Muscle layer of duodenum (tissue), 2 donors: ENCODE measurements around the gene SCIMP.
"Not testable (repeated sequence)": the region's sequence is repeated elsewhere in the genome, so short reads cannot be mapped to it uniquely, and the experiment has no call there.

Source experiments
- H3K27ac ChIP-seq: one replicate; pipeline ENCODE4 v1.7.0; 2013; ENCODE audit warnings: mild to moderate bottlenecking, low read length
- H3K27me3 ChIP-seq: one replicate; pipeline ENCODE4 v1.7.0; 2013; ENCODE audit warnings: low read depth, mild to moderate bottlenecking, control low read depth, low read length
- H3K36me3 ChIP-seq, 2 donors: one replicate each; pipeline ENCODE4 v1.7.0; 2013; ENCODE audit warnings: low read length in 2 of 2, control low read depth in 1 of 2, mild to moderate bottlenecking in 1 of 2; ENCODE audit not compliant: insufficient read depth in 2 of 2, control insufficient read depth in 1 of 2
- H3K4me1 ChIP-seq, 2 donors: one replicate each; pipeline ENCODE4 v1.7.0; 2013; ENCODE audit warnings: low read length in 2 of 2, mild to moderate bottlenecking in 2 of 2, control low read depth in 1 of 2, moderate library complexity in 1 of 2; ENCODE audit not compliant: insufficient read depth in 2 of 2, control insufficient read depth in 1 of 2
- H3K4me3 ChIP-seq, 2 donors: one replicate each; pipeline ENCODE4 v1.7.0; 2013; ENCODE audit warnings: low read length in 2 of 2, low read depth in 1 of 2, mild to moderate bottlenecking in 1 of 2
- H3K9me3 ChIP-seq, 2 donors: one replicate each; pipeline ENCODE4 v1.7.0; 2013; ENCODE audit warnings: low read length in 2 of 2, control low read depth in 1 of 2, mild to moderate bottlenecking in 1 of 2; ENCODE audit not compliant: control insufficient read depth in 1 of 2
- donor health status: healthy.

SCIMP gene

DNA sequence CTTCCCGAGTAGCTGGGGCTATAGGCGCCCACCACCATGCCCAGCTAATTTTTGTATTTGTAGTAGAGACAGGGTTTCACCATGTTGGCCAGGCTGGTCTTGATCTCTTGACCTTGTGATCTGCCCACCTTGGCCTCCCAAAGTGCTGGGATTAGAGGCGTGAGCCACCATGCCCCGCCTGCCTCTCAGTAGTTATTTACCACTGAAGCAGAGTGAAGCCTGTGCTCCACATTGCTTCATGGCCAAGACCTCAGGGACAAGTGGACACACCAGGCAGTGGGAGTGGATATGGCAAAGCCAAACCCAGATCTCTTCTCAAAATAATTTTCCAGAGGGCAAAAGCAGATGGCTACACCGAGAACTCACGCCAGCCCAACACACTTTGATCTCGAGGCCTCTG, 1.2 kb downstream of the SCIMP start:
- H3K4me1 ChIP-seq, H3K9me3 ChIP-seq, H3K36me3 ChIP-seq, H3K27me3 ChIP-seq, H3K4me3 ChIP-seq, H3K27ac ChIP-seq: not testable (repeated sequence)

DNA sequence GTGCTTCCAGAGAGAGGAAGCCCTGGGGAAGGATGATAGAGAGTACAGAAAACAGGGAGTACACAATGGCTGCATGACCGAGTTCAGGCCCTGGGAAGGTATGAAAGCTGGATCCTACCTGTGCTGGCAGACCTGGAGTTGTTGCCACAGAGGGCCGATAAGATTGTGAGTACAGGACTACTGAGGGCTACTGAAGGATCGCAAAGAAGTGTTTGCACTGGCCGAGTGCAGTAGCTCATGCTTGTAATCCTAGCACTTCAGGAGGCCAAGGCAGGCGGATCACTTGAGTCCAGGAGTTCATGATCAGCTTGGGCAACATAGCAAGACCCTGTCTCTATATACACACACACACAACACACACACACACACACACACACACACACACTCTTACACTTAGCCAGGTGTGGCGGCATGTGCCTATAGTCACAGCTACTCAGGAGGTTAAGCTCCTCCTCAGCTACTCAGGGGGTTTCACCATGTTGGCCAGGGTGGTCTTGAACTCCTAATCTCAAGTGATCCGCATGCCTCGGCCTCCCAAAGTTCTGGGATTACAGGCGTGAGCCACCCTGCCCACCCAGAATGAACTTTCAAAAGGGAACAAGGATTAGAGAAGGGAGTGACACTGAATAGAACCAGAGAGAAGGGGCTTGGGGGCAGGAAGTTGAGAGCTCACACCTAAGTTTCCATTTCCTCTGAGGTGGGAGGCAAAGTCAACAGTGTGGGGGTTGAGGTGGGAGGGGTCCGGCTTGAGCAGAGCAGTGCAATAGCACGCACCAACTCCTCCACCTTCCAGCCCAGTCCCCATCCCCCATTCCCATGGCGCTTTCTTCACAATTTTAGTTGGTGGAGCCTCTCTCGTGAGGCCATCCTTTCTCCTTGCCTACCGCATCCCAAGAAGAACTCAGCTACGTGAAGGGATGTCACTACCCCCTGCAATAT, 7.5 kb downstream of the SCIMP start:
- Histone ChIP-seq H3K9me3 (no peaks in the 10 kb centered on the region), H3K27me3 (no peaks in the 10 kb centered on the region), H3K4me1 (no peaks in the 10 kb centered on the region), H3K4me3 (no peak overlapping the region), H3K36me3 (peaks cover 0 to 13% of the 10 kb centered on the region in 2 donors), H3K27ac (no peak overlapping the region)

DNA sequence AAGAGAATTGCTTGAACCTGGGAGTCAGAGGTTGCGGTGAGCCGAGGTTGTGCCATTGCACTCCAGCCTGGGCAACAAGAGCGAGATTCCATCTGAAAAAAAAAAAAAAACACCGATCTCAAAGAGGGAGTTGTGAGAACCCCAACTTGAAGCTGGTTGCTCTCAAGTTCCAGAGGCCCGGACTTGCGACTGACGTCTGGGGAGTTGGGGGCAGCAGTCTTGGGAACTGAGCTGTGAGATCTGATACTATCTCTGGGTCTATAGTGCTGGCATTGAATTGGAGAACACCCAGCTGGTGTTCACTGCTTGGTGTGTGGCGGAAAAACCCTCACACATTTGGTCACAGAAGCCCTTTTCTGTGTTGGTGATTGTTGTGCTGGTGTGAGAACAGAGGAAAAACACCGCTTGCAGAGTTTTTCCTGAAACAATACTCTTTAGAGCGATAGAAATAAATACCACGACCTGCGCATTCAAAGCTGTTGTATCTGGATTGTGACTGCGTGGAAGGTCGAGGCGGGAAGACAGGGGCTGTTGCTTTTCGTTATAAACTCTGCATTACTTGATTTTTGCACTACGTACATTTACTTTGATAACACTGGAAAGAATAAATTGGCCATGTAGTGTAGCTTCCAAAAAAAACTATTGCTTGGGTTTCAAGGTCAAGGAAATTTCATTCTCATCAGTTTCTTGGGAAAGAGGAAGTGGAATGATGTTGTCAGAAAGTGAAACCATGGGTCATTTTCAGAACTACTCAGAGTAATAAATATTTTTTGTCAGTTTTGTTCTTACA, 8.8 kb downstream of the SCIMP start:
- peaks cover 0 to 13% of the 10 kb centered on the region in 2 donors for H3K36me3 ChIP-seq
- H3K9me3 ChIP-seq = no peaks in the 10 kb centered on the region
- peaks cover 0 to 3% of the 10 kb centered on the region in 2 donors for H3K4me1 ChIP-seq
- H3K27ac ChIP-seq = no peak overlapping the region
- H3K4me3 ChIP-seq = no peak overlapping the region
- no peaks in the 10 kb centered on the region for H3K27me3 ChIP-seq

DNA sequence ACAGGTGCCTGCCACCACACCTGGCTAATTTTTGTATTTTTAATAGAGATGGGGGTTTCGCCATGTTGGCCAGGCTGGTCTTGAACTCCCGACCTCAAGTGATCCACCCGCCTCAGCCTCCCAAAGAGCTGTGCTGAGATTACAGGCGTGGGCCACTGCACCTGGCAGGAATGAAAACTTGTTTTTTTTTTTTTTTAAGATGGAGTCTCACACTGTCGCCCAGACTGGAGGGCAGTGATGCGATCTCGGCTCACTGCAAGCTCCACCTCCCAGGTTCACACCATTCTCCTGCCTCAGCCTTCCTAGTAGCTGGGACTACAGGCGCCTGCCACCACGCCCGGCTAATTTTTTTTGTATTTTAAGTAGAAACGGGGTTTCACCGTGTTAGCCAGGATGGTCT, 12.7 kb downstream of the SCIMP start:
- H3K36me3 ChIP-seq = peaks cover 0 to 13% of the 10 kb centered on the region in 2 donors
- not testable (repeated sequence) for H3K4me3 ChIP-seq, H3K27ac ChIP-seq, H3K4me1 ChIP-seq, H3K9me3 ChIP-seq, H3K27me3 ChIP-seq

DNA sequence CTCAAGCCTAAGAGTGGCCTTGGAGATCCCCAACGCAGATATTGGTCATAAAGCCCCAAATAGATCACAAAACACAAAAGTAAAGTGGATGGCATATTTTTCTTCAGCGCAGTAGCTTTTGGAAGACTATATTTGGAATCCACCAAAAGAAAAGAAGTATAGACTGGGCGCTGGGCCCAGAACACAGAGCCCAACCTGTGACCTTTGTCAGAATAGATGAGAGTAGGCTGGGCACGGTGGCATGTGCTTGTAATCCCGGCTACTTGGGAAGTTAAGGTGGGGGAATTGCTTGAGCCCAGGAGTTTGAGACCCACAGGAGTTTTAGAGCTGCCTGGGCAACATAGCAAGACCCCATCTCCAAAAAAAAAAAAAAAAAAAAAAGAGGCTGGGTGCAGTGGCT, 14.6 kb downstream of the SCIMP start:
- Histone ChIP-seq H3K36me3 (peaks cover 0 to 21% of the 10 kb centered on the region in 2 donors), H3K27ac (no peak overlapping the region), H3K4me3 (no peak overlapping the region), H3K27me3 (no peaks in the 10 kb centered on the region), H3K4me1 (peaks cover 3% of the 10 kb centered on the region in 2 donors), H3K9me3 (no peaks in the 10 kb centered on the region)

DNA sequence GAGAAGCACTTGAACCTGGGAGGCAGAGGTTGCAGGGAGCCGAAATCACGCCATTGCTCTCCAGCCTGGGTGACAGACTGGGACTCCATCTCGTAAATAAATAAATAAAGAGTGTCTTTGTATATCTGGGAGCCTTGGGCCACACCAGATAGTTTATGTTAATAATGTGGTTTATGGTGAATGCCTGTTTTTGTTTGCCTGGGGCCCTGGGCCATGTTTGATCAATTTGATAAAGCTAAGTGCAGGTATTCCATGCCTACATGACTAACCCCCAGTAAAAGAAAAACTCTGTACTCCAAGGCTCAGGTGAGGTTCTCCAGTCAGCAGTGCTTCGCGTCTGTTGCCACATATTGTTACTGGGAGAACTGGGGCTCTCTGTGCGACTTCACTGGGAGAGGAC, 15.1 kb downstream of the SCIMP start:
- no peak overlapping the region for H3K4me3 ChIP-seq
- H3K27me3 ChIP-seq = no peaks in the 10 kb centered on the region
- no peaks in the 10 kb centered on the region for H3K9me3 ChIP-seq
- H3K4me1 ChIP-seq = peaks cover 3% of the 10 kb centered on the region in 2 donors
- H3K27ac ChIP-seq = no peak overlapping the region
- peaks cover 0 to 22% of the 10 kb centered on the region in 2 donors for H3K36me3 ChIP-seq

DNA sequence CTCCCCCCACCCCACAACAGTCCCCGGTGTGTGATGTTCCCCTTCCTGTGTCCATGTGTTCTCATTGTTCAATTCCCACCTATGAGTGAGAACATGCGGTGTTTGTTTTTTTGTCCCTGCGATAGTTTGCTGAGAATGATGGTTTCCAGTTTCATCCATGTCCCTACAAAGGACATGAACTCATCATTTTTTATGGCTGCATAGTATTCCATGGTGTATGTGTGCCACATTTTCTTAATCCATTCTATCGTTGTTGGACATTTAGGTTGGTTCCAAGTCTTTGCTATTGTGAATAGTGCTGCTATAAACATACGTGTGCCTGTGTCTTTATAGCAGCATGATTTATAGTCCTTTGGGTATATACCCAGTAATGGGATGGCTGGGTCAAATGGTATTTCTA, 17.1 kb downstream of the SCIMP start:
- H3K9me3 ChIP-seq, H3K4me3 ChIP-seq, H3K27ac ChIP-seq, H3K27me3 ChIP-seq, H3K36me3 ChIP-seq, H3K4me1 ChIP-seq: not testable (repeated sequence)

DNA sequence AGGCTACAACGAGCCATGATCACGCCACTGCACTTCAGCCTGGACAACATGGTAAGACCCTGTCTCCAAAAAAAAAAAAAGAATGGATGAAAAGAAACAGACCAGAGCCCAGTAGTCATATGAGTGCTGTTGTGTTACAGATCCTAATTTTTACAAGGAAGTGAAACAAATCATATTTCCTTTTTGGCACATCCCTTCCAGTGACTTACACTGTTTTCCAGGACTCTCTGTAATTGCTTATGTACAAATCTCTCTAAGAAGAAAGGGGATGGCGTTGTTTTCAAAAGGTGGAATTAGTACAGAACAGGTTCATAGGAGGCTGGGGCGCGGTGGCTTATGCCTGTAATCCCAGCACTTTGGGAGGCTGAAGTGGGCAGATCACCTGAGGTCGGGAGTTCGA, 23.2 kb downstream of the SCIMP start:
- Histone ChIP-seq H3K27ac (no peak overlapping the region), H3K4me3 (no peak overlapping the region), H3K4me1 (no peaks in the 10 kb centered on the region)

DNA sequence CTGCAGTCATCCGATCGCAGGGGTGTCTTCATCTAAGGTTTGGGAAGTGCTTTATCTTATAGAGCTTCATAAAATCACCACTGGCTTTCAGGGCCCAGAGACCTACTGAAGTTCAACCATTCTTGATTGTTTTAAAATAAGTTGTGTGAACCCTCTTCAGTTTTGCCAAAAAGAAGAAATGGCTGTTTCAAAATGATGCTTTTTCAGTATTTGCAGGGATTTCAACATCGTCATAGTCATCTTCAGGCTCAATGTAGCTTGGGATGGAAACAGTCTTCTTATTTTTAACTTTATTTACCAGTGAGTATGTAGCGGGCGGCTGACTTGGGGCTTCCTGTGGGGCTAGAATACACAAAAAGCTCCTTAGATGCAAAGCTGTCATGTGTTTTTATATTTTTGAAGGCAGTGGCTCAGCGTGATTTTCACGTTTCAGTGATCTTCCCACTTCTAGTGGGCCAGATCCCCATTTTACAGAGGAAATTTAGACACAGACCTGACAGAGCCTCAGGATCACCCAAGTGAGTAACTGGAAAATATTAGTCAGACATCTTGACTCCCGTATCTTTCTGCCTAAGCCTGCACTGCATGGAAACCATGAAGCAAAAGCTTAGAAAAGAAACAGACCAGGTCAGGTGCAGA, 23.9 kb downstream of the SCIMP start:
- H3K27ac ChIP-seq = no peak overlapping the region
- H3K27me3 ChIP-seq = no peaks in the 10 kb centered on the region
- no peaks in the 10 kb centered on the region for H3K4me1 ChIP-seq
- H3K9me3 ChIP-seq = no peaks in the 10 kb centered on the region
- peaks cover 0 to 11% of the 10 kb centered on the region in 2 donors for H3K36me3 ChIP-seq
- H3K4me3 ChIP-seq = no peak overlapping the region

More for the DNA sequence above, 23.2 kb downstream of the SCIMP start:
- no peaks in the 10 kb centered on the region for H3K9me3 ChIP-seq
- peaks cover 0 to 13% of the 10 kb centered on the region in 2 donors for H3K36me3 ChIP-seq
- H3K27me3 ChIP-seq = no peaks in the 10 kb centered on the region

DNA sequence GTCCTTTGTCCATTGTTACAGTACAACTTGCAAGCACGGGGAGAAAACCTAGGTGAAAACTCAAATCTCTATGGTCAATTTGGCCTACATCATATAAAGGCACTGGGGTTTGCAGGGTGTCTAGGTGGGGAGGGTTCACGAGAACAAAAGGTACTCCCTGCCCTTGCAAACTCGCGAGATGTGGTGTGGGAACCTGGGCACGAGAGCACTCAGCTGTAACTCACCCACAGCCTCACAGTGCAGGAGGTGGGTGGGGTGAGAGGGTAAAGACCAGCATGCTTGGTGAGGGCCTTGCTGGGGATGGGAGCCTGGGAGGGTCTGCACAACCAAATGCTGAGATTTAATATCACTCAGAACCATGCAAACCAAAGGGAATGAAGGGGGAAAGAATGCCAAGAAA, 24.6 kb downstream of the SCIMP start:
- no peak overlapping the region for H3K4me3 ChIP-seq
- no peak overlapping the region for H3K27ac ChIP-seq
- H3K9me3 ChIP-seq = no peaks in the 10 kb centered on the region
- no peaks in the 10 kb centered on the region for H3K4me1 ChIP-seq
- H3K36me3 ChIP-seq = peaks cover 0 to 5% of the 10 kb centered on the region in 2 donors
- no peaks in the 10 kb centered on the region for H3K27me3 ChIP-seq

DNA sequence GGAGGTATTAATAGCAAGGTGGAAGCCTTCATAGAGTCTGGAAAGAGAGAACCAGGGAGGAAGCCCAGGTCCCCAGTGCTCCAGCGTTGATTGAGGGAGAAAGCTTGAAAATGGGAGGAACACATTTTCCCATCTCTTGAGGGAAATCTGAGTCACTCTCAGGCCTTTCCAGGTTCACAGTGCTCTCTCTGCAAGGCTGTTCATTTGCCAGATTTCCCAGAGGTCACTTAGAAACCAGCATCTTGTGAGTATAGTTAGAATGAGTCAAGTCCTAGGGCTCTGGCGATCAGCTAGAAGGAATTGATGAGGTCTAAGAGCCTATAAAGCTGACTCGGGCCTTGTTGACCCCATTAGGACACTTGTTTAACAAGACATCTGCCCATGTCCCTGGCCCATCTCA, 25.3 kb downstream of the SCIMP start:
- no peaks in the 10 kb centered on the region for H3K9me3 ChIP-seq
- H3K27ac ChIP-seq = no peak overlapping the region

More for the DNA sequence above, 25.3 kb downstream of the SCIMP start:
- Histone ChIP-seq H3K36me3 (peaks cover 0 to 4% of the 10 kb centered on the region in 2 donors), H3K4me3 (no peak overlapping the region), H3K4me1 (no peaks in the 10 kb centered on the region), H3K27me3 (no peaks in the 10 kb centered on the region)
